ENCODE results near the gene SCGN.

DNA sequence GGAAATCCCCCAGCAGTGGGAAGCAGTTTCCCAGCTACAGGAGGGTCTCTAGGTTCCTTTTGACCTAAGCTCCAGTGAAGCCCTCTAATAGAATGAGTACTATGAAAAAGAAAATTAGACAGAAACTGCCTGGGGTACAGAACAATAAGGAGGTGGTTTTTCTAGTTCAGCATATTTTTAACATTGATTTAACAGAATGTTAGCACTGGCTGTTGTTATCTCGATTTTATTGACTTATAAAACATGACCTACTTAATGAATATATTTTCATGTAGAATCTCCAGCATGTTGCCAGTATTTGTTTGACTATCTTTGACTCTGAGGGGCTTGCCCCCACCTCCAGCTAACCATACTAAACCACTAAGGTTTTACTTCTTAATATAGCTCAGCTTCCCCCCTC is 19.6 kb downstream of the SCGN start:
- TF ChIP-seq, protein P1, sequence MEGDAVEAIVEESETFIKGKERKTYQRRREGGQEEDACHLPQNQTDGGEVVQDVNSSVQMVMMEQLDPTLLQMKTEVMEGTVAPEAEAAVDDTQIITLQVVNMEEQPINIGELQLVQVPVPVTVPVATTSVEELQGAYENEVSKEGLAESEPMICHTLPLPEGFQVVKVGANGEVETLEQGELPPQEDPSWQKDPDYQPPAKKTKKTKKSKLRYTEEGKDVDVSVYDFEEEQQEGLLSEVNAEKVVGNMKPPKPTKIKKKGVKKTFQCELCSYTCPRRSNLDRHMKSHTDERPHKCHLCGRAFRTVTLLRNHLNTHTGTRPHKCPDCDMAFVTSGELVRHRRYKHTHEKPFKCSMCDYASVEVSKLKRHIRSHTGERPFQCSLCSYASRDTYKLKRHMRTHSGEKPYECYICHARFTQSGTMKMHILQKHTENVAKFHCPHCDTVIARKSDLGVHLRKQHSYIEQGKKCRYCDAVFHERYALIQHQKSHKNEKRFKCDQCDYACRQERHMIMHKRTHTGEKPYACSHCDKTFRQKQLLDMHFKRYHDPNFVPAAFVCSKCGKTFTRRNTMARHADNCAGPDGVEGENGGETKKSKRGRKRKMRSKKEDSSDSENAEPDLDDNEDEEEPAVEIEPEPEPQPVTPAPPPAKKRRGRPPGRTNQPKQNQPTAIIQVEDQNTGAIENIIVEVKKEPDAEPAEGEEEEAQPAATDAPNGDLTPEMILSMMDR (IDR thresholded peaks at IDR 0.05) = no peak
- no peak for TF ChIP-seq POLR2A (IDR thresholded peaks at IDR 0.05)
